GM21786 (cell line): Measurements from ENCODE around the gene COX19.
"Not testable (repeated sequence)": the region's sequence is repeated elsewhere in the genome, so short reads cannot be mapped to it uniquely, and the experiment has no call there.

Source experiments
- ATAC-seq: cut with Tn5 transposase; IDR thresholded peaks from one replicate; pipeline ENCODE4 v1.9.1; 2021; ENCODE audit not compliant: unreplicated experiment

COX19 gene

GRCh38 chr7:1011297-1012003 lies 36.1 kb upstream of the COX19 start:
- no peak for ATAC-seq

GRCh38 chr7:1010226-1010625 lies 34.9 kb upstream of the COX19 start:
- no peak for ATAC-seq

- ATAC-seq, result no peak
These were observed 34.4 kb upstream of the COX19 start for GRCh38 chr7:1009747-1010146.

- no peak for ATAC-seq
These were observed 33.5 kb upstream of the COX19 start for GRCh38 chr7:1008733-1009363.

DNA sequence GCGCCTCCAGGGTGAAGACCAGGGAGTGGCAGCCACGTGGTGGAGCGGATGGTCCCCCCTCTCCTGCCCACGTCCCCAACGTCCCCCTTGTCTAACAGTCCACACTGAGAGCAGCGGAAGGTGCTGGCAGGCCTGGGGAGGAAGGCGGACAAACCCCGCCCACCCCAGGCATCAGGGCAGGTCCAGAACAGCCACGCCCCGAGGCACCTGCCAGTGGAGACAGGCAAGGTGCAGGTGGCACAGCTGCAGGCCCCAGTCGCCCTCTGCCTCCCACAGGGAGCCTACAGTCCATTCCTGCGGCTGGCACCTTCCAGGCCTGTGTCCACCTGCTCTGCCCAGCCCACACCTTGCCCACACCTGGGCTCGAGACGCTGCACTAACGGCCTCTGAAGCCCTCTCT lies 32.6 kb upstream of the COX19 start:
- ATAC-seq, result no peak

GRCh38 chr7:1005303-1005702 lies 30.0 kb upstream of the COX19 start:
- ATAC-seq, result no peak

- ATAC-seq, result no peak
These were observed 28.9 kb upstream of the COX19 start for GRCh38 chr7:1004018-1004852.

DNA sequence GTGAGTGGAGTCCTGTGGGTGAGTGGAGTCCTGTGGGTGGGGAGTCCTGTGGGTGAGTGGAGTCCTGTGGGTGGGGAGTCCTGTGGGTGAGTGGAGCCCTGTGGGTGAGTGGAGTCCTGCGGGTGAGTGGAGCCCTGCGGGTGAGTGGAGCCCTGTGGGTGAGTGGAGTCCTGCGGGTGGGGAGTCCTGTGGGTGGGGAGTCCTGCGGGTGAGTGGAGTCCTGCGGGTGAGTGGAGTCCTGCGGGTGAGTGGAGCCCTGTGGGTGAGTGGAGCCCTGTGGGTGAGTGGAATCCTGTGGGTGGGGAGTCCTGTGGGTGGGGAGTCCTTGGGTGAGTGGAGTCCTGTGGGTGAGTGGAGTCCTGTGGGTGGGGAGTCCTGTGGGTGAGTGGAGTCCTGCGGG lies 27.1 kb upstream of the COX19 start:
- not testable (repeated sequence) for ATAC-seq

- ATAC-seq, result not testable (repeated sequence)
These were observed 26.7 kb upstream of the COX19 start for GRCh38 chr7:1002026-1002425.

GRCh38 chr7:1001069-1001770 lies 25.9 kb upstream of the COX19 start:
- ATAC-seq, result not testable (repeated sequence)

DNA sequence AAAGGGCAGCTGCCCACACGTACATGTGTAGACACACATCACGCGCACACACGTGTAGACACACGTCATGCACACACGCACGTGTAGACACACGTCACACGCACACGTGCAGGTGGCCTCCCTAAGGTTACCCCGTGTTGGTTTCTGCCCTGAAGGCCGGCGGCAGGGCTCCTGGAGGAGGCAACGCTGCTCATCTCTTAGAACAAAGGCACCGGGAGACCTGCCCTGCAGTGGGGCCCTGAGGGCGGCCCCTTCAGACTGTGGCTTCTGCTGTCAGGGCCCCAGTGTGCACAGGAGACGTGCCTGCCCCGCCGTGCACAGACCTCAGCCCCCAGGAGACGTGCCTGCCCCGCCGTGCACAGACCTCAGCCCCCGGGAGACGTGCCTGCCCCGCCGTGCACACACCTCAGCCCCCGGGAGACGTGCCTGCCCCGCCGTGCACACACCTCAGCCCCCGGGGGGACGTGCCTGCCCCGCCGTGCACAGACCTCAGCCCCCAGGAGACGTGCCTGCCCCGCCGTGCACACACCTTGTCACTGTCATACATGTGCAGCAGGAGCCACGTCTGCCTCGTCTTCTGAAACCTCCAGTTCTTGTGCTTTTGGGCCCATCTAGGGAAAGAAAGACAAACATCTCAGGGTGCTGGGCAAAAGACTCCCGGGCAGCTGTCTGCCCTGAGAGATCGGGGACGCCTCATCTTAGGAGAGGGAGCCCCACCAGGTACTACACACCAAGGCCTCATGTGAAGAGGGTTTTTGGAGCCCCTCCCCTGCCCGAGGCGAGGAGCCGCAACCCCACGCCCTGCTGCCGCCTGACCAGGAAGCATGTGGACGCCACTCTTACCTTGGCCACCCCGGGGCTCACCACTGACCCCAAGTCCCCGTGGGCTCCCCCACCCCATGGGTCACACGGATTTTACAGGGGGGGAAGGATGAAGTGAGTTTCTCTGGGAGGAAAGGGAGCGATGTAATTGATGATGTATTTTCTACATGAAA lies 24.9 kb upstream of the COX19 start:
- ATAC-seq, result peak; percentile 44

GRCh38 chr7:999149-999879 lies 24.0 kb upstream of the COX19 start:
- ATAC-seq, result no peak

GRCh38 chr7:997404-998395 lies 22.4 kb upstream of the COX19 start:
- ATAC-seq, result no peak

DNA sequence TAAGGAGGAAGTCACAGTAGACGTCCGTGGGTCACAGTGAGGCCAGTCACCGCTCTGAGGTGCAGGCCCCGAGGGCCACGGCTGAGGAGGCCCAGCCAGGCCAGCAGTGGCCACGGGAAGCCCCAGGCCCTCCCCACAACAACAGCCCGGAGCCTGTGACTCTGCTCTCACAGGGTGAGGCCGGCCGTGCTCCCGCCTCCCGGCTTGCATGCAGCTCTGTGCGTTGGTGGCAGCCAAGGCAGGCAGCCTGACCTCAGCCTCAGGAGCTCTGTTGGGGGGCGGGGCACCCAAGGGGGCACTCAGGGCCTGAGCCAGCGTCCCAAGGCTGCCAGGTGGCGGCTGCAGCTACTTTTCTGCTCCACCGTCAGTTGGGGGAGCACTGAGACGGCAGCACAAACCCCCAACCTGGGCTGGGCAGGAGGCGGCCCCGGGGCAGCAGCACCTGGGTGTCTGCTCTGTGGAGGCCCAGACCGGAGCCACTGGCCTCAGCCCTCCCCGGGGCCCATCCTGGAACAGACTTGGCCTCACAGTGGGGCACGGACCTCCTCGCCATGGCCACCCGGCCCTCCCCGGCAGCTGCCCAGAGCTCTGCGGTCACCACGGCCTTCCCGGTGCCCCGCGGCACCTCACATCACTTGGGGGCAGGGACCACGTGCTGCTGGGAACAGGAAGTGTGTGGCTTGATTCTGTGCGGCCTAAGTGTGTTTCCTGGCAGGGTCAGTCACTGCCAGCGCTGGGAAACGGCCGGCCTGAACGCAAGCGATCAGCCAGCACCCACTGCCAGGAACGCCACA lies 20.9 kb upstream of the COX19 start:
- no peak for ATAC-seq

DNA sequence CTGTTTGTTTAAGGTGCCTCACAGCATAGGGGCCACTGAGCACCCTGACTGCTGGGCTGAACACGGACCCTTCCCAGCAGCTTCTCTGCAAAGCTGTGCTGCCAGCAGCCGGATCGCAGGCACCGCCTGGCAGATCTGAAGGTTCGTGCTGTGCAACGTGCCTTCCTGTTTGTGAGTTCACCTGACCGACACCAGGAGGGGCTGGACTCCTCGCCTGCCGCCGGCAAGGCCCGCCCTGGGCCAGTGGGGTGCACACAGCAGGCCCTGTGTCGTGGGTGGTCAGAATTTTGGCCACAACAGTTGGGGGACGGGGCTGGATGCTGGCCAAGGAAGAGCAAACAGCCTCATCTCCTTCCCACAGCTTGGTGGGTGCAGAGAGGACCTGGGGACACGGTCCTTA lies 20.2 kb upstream of the COX19 start:
- no peak for ATAC-seq

DNA sequence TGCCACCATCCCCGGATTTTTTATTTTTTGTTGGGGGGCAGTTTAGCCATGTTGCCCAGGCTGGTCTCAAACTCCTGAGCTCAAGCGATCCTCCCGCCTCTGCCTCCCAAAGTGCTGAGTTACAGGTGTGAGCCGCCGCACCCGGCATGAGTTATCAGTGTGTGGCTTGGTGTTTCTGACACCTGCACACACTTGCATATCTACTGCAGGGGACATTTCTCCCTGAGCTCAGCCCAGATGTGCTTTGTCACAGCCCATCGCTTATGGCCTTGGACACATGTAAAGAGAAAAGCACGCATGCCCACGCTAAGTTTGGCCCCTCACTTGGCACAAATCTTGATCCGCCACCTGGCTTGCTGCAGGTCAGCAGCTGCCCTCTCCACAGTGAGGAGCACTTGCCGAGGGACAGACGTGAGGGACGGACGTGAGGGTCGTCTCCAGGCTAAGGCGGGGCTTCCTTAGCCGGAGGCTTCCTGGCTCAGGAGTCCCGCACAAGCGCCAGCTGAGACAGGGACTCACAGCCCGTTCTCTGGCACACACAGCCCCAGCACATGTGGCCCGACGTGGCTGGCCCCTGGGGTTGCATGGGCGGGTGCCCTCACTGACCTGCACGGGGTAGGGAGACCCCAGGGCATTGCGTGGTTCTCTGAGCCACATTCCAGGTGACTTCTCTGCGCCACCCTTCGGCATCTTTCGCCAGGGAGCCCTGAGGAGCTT lies 19.4 kb upstream of the COX19 start:
- no peak for ATAC-seq
